Urinary bladder (tissue), 4 donors: ENCODE data around the gene UNC13D. TPM values are rescaled to one million over a fixed set of nuclear protein-coding genes. Genes with fewer than 3 reads are reported as not detected.
"Not testable (repeated sequence)": the region's sequence is repeated elsewhere in the genome, so short reads cannot be mapped to it uniquely, and the experiment has no call there.

Experiments
- DNase-seq: peaks from one replicate; pipeline ENCODE4 v3.0.0-alpha.2; 2015; ENCODE audit errors: extremely low spot score
- H3K27ac ChIP-seq: one replicate; pipeline ENCODE4 v1.5.1; 2013; ENCODE audit warnings: low read depth, mild to moderate bottlenecking, moderate library complexity
- H3K36me3 ChIP-seq: one replicate; pipeline ENCODE4 v1.6.1; 2013; ENCODE audit warnings: mild to moderate bottlenecking, moderate library complexity; ENCODE audit not compliant: insufficient read depth
- H3K4me1 ChIP-seq: one replicate; pipeline ENCODE4 v1.6.1; 2013; ENCODE audit warnings: mild to moderate bottlenecking, moderate library complexity; ENCODE audit not compliant: insufficient read depth
- H3K4me3 ChIP-seq: one replicate; pipeline ENCODE4 v1.5.1; 2013; ENCODE audit warnings: low read depth, low read length
- WGBS: extraction: QIAGEN DNeasy Blood & Tissue Kit; methylation state at CpG from one replicate; pipeline ENCODE4 v1.1.7; 2013; 5-methylcytosine and 5-hydroxymethylcytosine counted together
- polyA plus RNA-seq: library from polyadenylated mRNA; stranded (reverse); fragments of 200-250 nt; gene quantifications from one replicate; pipeline ENCODE4 v1.2.3, GENCODE V29; 2013
- total RNA-seq: library from RNA; depleted of rRNA; stranded (reverse); fragments of >200 nt; gene quantifications from one replicate; pipeline ENCODE4 v1.2.3, GENCODE V29; 2014
- donor health status: healthy with polysubstance abuse.
- donor health status: healthy.

Gene UNC13D
- total RNA-seq (10.6 TPM), polyA plus RNA-seq (13.0 TPM)

DNA sequence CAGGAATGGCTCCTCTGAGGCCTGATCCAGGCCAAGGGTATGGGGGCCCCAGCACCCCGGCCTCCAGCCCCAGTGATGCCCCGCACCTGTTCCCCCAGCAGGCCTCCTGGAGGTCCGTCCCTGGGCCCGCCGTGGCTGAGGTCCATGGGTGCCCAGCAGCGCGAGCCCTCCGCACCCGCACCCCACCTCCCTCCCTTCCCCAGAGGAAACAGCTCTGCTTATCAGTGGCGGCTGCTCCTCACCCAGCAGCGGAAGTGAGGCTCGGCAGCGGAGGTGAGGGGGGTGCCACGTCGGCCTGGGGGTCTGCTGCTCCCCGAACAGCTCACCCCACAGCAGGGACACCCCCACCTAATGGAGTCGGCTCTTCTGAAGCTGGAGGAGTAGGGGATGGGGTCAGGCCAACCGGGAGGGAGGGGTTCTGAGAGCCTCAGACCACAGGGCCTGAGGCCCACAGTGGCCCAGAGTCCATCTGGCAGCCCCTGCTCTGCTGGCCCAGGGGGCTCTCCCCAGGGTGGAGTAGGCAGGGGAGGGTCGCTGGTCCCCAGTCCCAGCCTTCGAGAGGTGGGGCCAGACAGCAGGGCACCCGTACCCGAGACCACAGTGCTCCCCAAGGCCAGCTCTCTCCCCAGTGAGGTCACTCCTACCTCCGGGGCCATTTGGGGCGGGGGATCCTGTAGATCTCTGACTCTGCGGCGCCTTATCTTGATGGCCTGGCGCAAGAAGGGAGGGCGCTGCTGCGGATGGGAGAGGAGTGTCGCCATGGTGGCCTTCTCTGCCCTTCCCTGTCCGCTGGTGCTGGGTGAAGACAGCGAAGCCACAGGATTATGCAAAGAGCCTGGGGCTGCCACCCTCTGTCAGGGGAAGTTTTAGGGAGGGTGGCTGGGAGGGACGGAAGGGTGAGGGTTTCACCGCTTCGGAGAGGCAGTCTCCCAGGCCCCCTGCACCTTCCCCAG is at the start of gene UNC13D:
UNC13D (minus strand) TSS at position 828 of the 953 bp plus-strand sequence; CDS start at position 761, 67 bp downstream.
- no peak for DNase-seq
- Histone ChIP-seq H3K4me3 (peak within 1 kb of the TSS; percentile 12), H3K36me3 (peaks cover 9% of the 10 kb centered on the region), H3K27ac (peak within 1 kb of the TSS; percentile 93), H3K4me1 (no peaks in the 10 kb centered on the region)
- WGBS, result 61% methylated on average over 35 of the region's 35 CpGs

- no peak for DNase-seq
- Histone ChIP-seq H3K4me3 (no peak overlapping the region), H3K27ac (no peak overlapping the region), H3K4me1 (no peaks in the 10 kb centered on the region), H3K36me3 (peaks cover 3% of the 10 kb centered on the region)
- WGBS, result 88% methylated on average over 18 of the region's 18 CpGs
Observed at GRCh38 chr17:75893305-75894048, 49.3 kb upstream of the UNC13D start.

- WGBS, result 83% methylated on average over 16 of the region's 16 CpGs
- Histone ChIP-seq H3K36me3 (peaks cover 3% of the 10 kb centered on the region), H3K4me1 (no peaks in the 10 kb centered on the region), H3K4me3 (no peak overlapping the region), H3K27ac (no peak overlapping the region)
- DNase-seq, result no peak
Observed at GRCh38 chr17:75892556-75893224, 48.5 kb upstream of the UNC13D start.

- Histone ChIP-seq H3K27ac (no peak overlapping the region), H3K4me3 (no peak overlapping the region), H3K36me3 (peaks cover 3% of the 10 kb centered on the region), H3K4me1 (no peaks in the 10 kb centered on the region)
- 76% methylated on average over 32 of the region's 32 CpGs for WGBS
- DNase-seq, result no peak
Observed at GRCh38 chr17:75891605-75892555, 47.7 kb upstream of the UNC13D start.

DNA sequence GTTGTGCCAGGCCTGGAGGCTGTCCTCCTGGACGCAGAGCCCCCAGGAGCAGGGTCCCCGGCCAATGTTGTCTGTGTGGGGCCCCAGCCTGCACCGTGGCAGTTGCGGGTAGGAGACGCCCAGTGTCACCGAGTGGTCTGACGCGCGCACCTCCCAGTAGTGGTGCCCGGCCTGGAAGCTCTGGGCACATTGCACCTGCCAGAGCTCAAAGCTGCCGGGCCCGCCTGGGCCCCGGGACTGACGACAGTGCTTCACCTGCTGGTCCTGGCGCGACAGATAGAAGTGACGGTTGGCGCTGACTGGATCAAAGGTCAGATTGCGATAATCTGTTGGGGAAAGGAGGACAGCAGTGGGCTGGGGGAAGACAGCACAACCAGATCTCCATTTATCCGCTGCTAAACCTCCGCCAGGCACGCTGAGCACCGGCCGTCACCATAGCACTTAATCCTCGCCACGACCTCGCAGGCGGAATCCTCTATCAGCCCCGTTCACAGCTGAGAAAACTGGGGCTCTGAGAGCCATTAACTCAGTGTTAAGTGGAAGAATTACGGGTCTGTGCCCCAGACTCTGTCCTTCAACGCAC is 46.9 kb upstream of the UNC13D start:
- peaks cover 3% of the 10 kb centered on the region for H3K36me3 ChIP-seq
- 88% methylated on average over 31 of the region's 31 CpGs for WGBS
- DNase-seq, result no peak

DNA sequence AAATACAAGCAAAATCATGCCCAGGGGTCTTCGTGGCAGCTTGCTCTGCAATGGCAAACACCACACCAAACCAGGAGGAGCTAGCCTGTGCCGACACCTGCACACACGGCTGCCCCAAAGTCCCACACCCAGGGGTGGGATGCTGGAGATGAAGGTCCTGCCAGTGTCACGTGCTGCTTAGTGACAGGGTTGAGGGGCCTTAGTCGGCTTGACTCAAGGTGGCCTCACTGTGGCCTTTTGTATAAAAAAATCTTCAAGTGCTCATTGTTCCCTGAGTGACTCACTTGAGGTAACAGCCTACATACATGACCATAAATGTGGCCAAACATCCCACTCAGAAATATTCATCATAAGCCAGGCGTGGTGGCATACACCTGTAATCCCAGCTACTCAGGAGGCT is 45.2 kb upstream of the UNC13D start:
- DNase-seq, result no peak
- peaks cover 3% of the 10 kb centered on the region for H3K36me3 ChIP-seq
- H3K27ac ChIP-seq, result no peak overlapping the region
- H3K4me1 ChIP-seq, result no peaks in the 10 kb centered on the region
- no peak overlapping the region for H3K4me3 ChIP-seq
- WGBS, result 76% methylated on average over 6 of the region's 6 CpGs

More for the DNA sequence above, 46.9 kb upstream of the UNC13D start:
- no peak overlapping the region for H3K4me3 ChIP-seq
- no peak overlapping the region for H3K27ac ChIP-seq
- H3K4me1 ChIP-seq, result no peaks in the 10 kb centered on the region

DNA sequence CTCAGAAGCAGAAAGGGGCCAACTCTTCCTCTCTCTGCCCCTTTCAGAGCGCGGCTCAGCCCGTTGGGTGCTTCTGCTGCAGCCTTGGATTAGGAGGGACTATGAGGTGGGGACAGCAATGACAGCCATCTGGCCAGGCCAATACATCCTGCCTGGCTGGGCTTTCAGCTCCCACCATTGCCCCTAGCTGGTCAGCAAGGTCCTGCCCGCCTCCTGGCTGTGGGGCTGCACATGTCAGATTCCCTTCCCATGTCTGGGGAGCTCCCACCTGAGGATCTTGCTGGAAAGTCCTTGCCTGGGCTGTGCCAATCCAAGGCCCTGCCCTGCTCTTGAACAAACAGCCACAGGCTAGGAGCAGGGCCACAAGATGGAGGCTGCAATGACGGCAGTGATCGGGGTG is 44.3 kb upstream of the UNC13D start:
- H3K4me1 ChIP-seq, result no peaks in the 10 kb centered on the region
- no peak overlapping the region for H3K27ac ChIP-seq
- H3K36me3 ChIP-seq, result peaks cover 3% of the 10 kb centered on the region
- DNase-seq, result no peak
- WGBS, result 82% methylated on average over 6 of the region's 6 CpGs
- H3K4me3 ChIP-seq, result no peak overlapping the region

DNA sequence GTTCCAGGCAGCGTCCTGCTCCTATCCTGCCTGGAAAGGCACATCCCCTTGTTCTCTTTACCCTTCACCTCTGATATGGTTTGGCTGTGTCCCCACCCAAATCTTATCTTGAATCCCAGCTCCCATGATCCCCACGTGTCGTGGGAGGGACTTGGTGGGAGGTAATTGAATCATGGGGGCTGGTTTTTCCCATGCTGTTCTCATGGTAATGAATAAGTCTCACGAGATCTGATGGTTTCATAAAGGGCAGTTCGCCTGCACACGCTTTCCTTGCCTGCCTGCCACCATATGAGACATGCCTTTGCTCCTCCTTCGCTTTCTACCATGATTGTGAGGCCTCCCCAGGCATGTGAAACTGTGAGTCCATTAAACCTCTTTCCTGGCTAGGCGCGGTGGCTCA is 41.7 kb upstream of the UNC13D start:
- DNase-seq, H3K4me3 ChIP-seq, H3K36me3 ChIP-seq, H3K4me1 ChIP-seq, H3K27ac ChIP-seq: not testable (repeated sequence)
- WGBS, result 85% methylated on average over 9 of the region's 9 CpGs

DNA sequence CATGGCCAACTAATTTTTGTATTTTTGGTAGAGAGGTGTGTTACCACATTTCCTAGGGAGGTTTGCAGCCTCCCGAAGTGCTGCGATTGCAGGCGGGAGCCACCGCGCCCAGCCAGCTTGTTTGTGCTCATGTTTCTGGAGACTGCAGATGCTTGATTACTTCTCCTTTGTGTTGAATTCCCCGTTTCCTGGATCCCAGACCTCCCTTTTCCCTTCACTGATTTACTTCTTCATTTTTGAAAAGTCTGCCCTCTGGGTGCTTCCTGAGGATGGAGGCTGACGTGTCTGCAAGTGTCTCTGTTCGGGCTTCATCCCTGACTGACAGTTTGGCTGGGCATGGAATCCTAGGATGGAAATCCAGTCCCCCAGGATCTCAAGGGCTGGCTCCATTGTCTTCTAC is 41.2 kb upstream of the UNC13D start:
- whole genome bisulfite sequencing, result 79% methylated on average over 8 of the region's 8 CpGs
- no peaks in the 10 kb centered on the region for H3K36me3 ChIP-seq
- no peak for DNase-seq

DNA sequence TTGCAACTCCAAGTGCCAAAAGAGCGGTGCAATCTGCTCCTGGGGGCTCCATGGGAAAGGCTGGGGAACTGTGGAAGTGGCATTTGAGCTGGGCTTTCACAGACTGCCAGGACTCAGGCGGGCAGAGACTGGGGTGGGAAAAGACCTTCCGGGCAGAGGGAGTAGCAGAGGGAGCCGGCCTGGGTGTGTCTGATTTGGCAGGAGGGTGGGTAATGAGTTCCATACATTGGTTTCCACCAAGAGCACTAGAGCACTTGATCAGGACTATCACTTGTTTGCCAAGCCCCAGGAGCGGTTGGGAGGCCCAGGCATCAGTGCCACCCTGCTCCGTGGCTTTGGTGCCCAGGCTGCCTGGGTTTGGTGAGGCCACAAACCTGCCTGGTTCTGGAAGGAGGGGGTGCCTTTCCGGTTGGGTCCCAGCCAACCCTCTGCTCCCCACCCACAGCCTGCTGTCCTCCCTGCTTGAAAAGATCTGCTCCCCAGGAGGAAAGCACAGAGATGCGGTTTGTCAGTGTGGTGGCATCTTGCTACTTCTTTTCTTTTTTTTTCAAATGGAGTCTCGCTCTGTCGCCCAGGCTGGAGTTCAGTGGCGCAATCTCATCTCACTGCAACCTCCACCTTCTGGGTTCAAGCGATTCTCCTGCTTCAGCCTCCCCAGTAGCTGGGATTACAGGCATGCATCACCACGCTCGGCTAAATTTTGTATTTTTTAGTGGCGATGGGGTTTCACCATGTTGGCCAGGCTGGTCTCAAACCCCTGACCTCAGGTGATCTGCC is 37.7 kb upstream of the UNC13D start:
- WGBS, result 84% methylated on average over 15 of the region's 15 CpGs
- Histone ChIP-seq H3K4me1 (no peaks in the 10 kb centered on the region), H3K4me3 (no peak overlapping the region), H3K36me3 (no peaks in the 10 kb centered on the region), H3K27ac (no peak overlapping the region)
- DNase-seq, result no peak

More for the DNA sequence above, 41.2 kb upstream of the UNC13D start:
- no peak overlapping the region for H3K4me3 ChIP-seq
- no peak overlapping the region for H3K27ac ChIP-seq
- H3K4me1 ChIP-seq, result no peaks in the 10 kb centered on the region

DNA sequence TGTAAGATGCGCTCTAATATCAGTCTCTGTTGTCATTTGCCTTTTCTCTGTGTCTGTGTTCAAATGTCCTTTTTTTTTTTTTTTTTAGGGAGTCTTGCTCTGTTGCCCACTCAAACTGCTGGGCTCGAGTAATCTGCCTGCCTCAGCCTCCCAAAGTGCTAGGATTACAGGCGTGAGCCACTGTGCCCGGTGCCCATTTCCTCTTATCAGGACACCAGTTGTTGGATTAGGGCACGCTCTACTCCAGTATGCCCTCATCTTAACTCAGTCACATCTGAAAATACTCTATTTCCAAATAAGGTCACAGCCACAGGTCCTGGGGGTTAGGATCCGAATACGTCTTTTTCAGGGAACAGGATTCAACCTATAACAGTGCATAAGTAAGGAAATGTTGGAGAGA is 36.1 kb upstream of the UNC13D start:
- no peak overlapping the region for H3K27ac ChIP-seq
- no peak for DNase-seq
- no peaks in the 10 kb centered on the region for H3K36me3 ChIP-seq
- no peak overlapping the region for H3K4me3 ChIP-seq
- H3K4me1 ChIP-seq, result no peaks in the 10 kb centered on the region
- WGBS, result 59% methylated on average over 7 of the region's 7 CpGs
